Activated CD8-positive, alpha-beta T cell treated with anti-CD3 and anti-CD28 coated beads for 36 hours (primary cell): ENCODE results near the gene TMEM151A. TPM values are rescaled to one million over a fixed set of nuclear protein-coding genes. Genes with fewer than 3 reads are reported as not detected.
A peak's percentile ranks its signal among the peaks of the same experiment; 100 is the strongest.
"Not testable (repeated sequence)": the region's sequence is repeated elsewhere in the genome, so short reads cannot be mapped to it uniquely, and the experiment has no call there.

Source experiments
- ATAC-seq: fragments of 200-7000 bp; cut with Tn5 transposase; one replicate; pipeline ENCODE4 v1.10.0; 2021; ENCODE audit warnings: mild to moderate bottlenecking, moderate library complexity
- CTCF ChIA-PET: fragments of 350-600 bp; sonication (Branson Sonifier 250); formaldehyde crosslinking; loops from one replicate; lab custom pipeline; 2021; ENCODE audit warnings: antibody characterized with exemption; lab: Charles Lee
- POLR2A ChIA-PET: fragments of 350-600 bp; sonication (Branson Sonifier 250); formaldehyde crosslinking; loops from one replicate; lab custom pipeline; 2021; ENCODE audit warnings: antibody characterized with exemption; lab: Charles Lee
- DNase-seq: peaks from one replicate; pipeline ENCODE4 v3.0.0-alpha.2; 2020
- H3K27ac Mint-ChIP-seq: one replicate; pipeline ENCODE4 v1.8.0; 2021; ENCODE audit warnings: mild to moderate bottlenecking, mixed read lengths
- H3K27me3 Mint-ChIP-seq: one replicate; pipeline ENCODE4 v1.8.0; 2021; ENCODE audit warnings: mixed read lengths
- H3K36me3 Mint-ChIP-seq: one replicate; pipeline ENCODE4 v1.8.0; 2021; ENCODE audit warnings: low read depth, mixed read lengths
- H3K4me1 Mint-ChIP-seq: one replicate; pipeline ENCODE4 v1.8.0; 2021; ENCODE audit warnings: low read depth, mixed read lengths
- H3K4me3 Mint-ChIP-seq: one replicate; pipeline ENCODE4 v1.8.0; 2021; ENCODE audit warnings: mild to moderate bottlenecking, moderate library complexity, mixed read lengths
- H3K9me3 Mint-ChIP-seq: one replicate; pipeline ENCODE4 v1.8.0; 2021; ENCODE audit warnings: mixed read lengths
- intact Hi-C: fragments of 100-400 bp; cut with micrococcal nuclease; formaldehyde crosslinking; loops from one replicate; pipeline ENCODE4 v1.10.0; 2022
- total RNA-seq, 2 experiments: library from RNA; stranded (reverse); gene quantifications; one replicate each; pipeline ENCODE4 v1.2.3, GENCODE V29; 2021
- TF ChIP-seq, protein P1 (sequence below): fragments of 200-600 bp; IDR thresholded peaks from one replicate; pipeline ENCODE4 v1.8.0; 2022; ENCODE audit warnings: antibody characterized with exemption, mild to moderate bottlenecking

TMEM151A gene
- total RNA-seq, 2 experiments from 2014 or later, result not detected

DNA sequence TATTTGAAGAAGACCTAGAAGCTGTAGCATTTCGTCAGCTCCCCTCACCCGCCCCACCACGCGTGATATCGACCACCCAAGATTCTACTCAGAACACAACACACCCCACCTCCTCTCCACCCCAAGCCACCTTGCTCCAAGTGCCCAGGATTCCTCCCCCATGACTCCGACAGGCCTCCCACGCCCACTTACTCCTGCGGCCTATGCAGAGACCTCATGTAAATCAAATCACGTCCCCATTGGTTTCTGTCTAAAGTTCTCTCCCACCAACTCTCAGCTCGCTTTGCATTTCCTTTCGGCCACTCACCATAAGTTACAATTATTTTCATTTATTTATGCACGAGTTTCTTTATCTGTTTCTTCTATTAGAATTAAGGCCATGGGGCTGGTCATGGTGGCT, 11.0 kb downstream of the TMEM151A start:
- ATAC-seq (no peak), DNase-seq (no peak)
- intact Hi-C loops, result no loop called here
- Mint-ChIP-seq H3K27me3 (no peaks in the 10 kb centered on the region), H3K4me3 (no peak overlapping the region), H3K9me3 (no peaks in the 10 kb centered on the region), H3K27ac (no peak overlapping the region), H3K36me3 (no peaks in the 10 kb centered on the region), H3K4me1 (no peaks in the 10 kb centered on the region)
- POLR2A ChIA-PET, result no interaction called here
- TF ChIP-seq, protein P1, sequence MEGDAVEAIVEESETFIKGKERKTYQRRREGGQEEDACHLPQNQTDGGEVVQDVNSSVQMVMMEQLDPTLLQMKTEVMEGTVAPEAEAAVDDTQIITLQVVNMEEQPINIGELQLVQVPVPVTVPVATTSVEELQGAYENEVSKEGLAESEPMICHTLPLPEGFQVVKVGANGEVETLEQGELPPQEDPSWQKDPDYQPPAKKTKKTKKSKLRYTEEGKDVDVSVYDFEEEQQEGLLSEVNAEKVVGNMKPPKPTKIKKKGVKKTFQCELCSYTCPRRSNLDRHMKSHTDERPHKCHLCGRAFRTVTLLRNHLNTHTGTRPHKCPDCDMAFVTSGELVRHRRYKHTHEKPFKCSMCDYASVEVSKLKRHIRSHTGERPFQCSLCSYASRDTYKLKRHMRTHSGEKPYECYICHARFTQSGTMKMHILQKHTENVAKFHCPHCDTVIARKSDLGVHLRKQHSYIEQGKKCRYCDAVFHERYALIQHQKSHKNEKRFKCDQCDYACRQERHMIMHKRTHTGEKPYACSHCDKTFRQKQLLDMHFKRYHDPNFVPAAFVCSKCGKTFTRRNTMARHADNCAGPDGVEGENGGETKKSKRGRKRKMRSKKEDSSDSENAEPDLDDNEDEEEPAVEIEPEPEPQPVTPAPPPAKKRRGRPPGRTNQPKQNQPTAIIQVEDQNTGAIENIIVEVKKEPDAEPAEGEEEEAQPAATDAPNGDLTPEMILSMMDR, result no peak
- CTCF ChIA-PET, result interaction anchor here (1.1 to 4.2 kb wide), 4 partner anchors 9 to 83 kb away, joined by 3 to 37 read pairs (median 3); no protein-coding TSS in a partner anchor

DNA sequence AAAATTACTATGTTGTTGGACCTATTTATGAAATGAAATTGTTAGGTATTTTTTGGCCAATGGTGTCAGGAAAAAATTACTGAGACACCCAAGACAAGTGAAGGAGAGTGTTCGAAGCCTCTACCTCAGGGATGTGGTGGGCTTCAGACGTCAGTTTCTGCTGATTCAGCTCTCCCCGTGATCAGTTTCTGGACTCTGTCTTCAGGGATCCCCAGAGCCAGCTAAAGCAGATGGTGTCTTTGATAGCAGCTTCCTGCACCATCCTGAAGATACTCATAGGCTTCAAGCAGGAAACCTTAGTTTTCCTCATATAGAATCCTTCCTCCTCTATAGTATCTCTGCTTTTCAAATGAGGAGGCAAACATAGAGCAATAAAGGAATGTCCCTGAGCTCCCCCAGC, 17.8 kb downstream of the TMEM151A start:
- Mint-ChIP-seq H3K4me3 (no peak overlapping the region), H3K36me3 (no peaks in the 10 kb centered on the region), H3K9me3 (no peaks in the 10 kb centered on the region), H3K27me3 (no peaks in the 10 kb centered on the region), H3K4me1 (peaks cover 9% of the 10 kb centered on the region), H3K27ac (no peak overlapping the region)
- TF ChIP-seq, protein P1, result no peak
- ChIA-PET POLR2A (interaction anchor here (0.9 kb wide), 1 partner anchor 36 kb away, joined by 3 read pairs; no protein-coding TSS in a partner anchor), CTCF (interaction anchor here (1.4 to 10.2 kb wide), 5 partner anchors 8 to 77 kb away, joined by 6 to 149 read pairs (median 39); partner anchors contain the start of genes BRMS1 and RIN1)
- ATAC-seq (no peak), DNase-seq (no peak)
- intact Hi-C loops, result no loop called here

GRCh38 chr11:66310324-66310723, 18.6 kb downstream of the TMEM151A start:
- ATAC-seq (no peak), DNase-seq (no peak)
- POLR2A ChIA-PET, result interaction anchor here (0.9 to 2.2 kb wide), 2 partner anchors 35 to 79 kb away, joined by 3 to 6 read pairs; no protein-coding TSS in a partner anchor
- H3K9me3 Mint-ChIP-seq, result no peaks in the 10 kb centered on the region
- TF ChIP-seq, protein P1, result no peak
- H3K4me1 Mint-ChIP-seq, result peaks cover 16% of the 10 kb centered on the region
- peaks cover 2% of the 10 kb centered on the region for H3K36me3 Mint-ChIP-seq
- no peaks in the 10 kb centered on the region for H3K27me3 Mint-ChIP-seq
- H3K27ac Mint-ChIP-seq, result no peak overlapping the region
- no peak overlapping the region for H3K4me3 Mint-ChIP-seq
- CTCF ChIA-PET, result interaction anchor here (3.7 to 10.2 kb wide), 4 partner anchors 9 to 76 kb away, joined by 37 to 149 read pairs (median 86); partner anchors contain the start of gene RIN1
- intact Hi-C loops, result loop anchor here (5.0 kb wide), 2 partner anchors 37 to 77 kb away; partner anchors contain the start of genes B4GAT1 and BRMS1

- not testable (repeated sequence) for H3K27ac Mint-ChIP-seq, H3K9me3 Mint-ChIP-seq, H3K36me3 Mint-ChIP-seq, DNase-seq, ATAC-seq, H3K27me3 Mint-ChIP-seq, H3K4me3 Mint-ChIP-seq
- peaks cover 22% of the 10 kb centered on the region for H3K4me1 Mint-ChIP-seq
- intact Hi-C loops, result loop anchor here (5.0 kb wide), 2 partner anchors 36 to 76 kb away; partner anchors contain the start of genes B4GAT1 and BRMS1
- ChIA-PET CTCF (interaction anchor here (0.7 to 10.2 kb wide), 27 partner anchors 10 to 243 kb away, joined by 3 to 149 read pairs (median 6); partner anchors contain the start of genes B4GAT1, BRMS1, DPP3 and RIN1), POLR2A (interaction anchor here (0.7 to 3.8 kb wide), 11 partner anchors 11 to 240 kb away, joined by 3 to 21 read pairs (median 7); partner anchors contain the start of genes BRMS1 and YIF1A)
These were observed 19.2 kb downstream of the TMEM151A start for GRCh38 chr11:66310803-66311440.

DNA sequence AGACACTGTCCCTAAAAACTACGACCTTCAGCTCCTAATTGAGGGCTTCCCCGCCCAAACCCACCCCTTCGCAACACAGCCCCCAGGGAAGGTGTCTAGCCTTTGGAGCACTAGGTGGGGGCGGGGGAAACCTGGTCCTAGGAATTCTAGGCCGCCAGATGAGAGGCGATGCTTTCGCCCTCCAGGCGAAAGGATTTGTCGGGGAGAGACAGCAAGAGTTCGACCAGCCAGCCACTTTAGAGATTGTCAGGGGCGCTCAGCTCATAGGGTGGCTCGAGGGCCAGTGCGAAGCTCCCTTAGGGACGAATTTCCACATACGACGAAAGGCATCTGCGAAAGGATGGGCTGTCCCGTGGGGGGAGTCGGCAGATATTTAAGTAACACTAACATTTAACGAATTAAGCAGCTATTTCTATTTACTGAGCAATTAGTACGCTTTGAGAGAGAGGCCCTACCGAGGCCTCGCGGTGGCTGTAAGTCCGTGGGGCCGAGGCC, 19.8 kb downstream of the TMEM151A start:
- no peak for DNase-seq
- TF ChIP-seq, protein P1, result peak; percentile 96
- H3K4me3 Mint-ChIP-seq, result peak overlapping the region; percentile 80
- CTCF ChIA-PET, result interaction anchor here (0.7 to 10.2 kb wide), 29 partner anchors 10 to 244 kb away, joined by 3 to 149 read pairs (median 6); partner anchors contain the start of genes B4GAT1, BRMS1, DPP3 and RIN1
- H3K36me3 Mint-ChIP-seq, result peaks cover 7% of the 10 kb centered on the region
- peak overlapping the region; percentile 97 for H3K27ac Mint-ChIP-seq
- intact Hi-C loops, result loop anchor here (5.0 kb wide), 2 partner anchors 36 to 76 kb away; partner anchors contain the start of genes B4GAT1 and BRMS1
- POLR2A ChIA-PET, result interaction anchor here (0.7 to 3.8 kb wide), 12 partner anchors 11 to 240 kb away, joined by 3 to 21 read pairs (median 6); partner anchors contain the start of genes BRMS1 and YIF1A
- no peak for ATAC-seq
- no peaks in the 10 kb centered on the region for H3K27me3 Mint-ChIP-seq
- H3K9me3 Mint-ChIP-seq, result no peaks in the 10 kb centered on the region
- peaks cover 25% of the 10 kb centered on the region for H3K4me1 Mint-ChIP-seq
